GM12878 (cell line): ENCODE measurements around the gene FAM118B. TPM values are rescaled to one million over a fixed set of nuclear protein-coding genes. Genes with fewer than 3 reads are reported as not detected.
A peak's percentile ranks its signal among the peaks of the same experiment; 100 is the strongest.

ENCODE experiments used
- BCLAF1 ChIP-seq: fragments of 450-650 bp; IDR thresholded peaks from 2 replicates; pipeline ENCODE4 v1.6.1; 2017; ENCODE audit warnings: antibody characterized with exemption, mild to moderate bottlenecking, moderate library complexity
- BRCA1 ChIP-seq: IDR thresholded peaks from 2 replicates; pipeline ENCODE4 v1.6.1; 2011; ENCODE audit warnings: low read depth, low read length, improper control_type of control experiment
- HCFC1 ChIP-seq: fragments of 150-350 bp; IDR thresholded peaks from 2 replicates; pipeline ENCODE4 v1.6.1; 2014; ENCODE audit warnings: low read length
- NR2F1 ChIP-seq: fragments of 450-650 bp; conservative IDR thresholded peaks from 2 replicates; pipeline ENCODE4 v1.6.1; 2017; ENCODE audit warnings: mild to moderate bottlenecking
- PAX5 ChIP-seq: IDR thresholded peaks from 2 replicates; pipeline ENCODE4 v1.6.1; 2011; ENCODE audit warnings: low read depth, low read length, borderline replicate concordance
- POLR2AphosphoS5 ChIP-seq: IDR thresholded peaks from 2 replicates; pipeline ENCODE4 v1.6.1; 2011; ENCODE audit warnings: mild to moderate bottlenecking, low read length, inconsistent platforms
- RAD21 ChIP-seq: IDR thresholded peaks from 2 replicates; pipeline ENCODE4 v1.6.1; 2011; ENCODE audit warnings: mild to moderate bottlenecking, low read depth, low read length, moderate library complexity; ENCODE audit not compliant: insufficient read depth
- RBBP5 ChIP-seq: fragments of 200-600 bp; sonication (generic); conservative IDR thresholded peaks from 2 replicates; pipeline ENCODE4 v1.6.1; 2016
- RCOR1 ChIP-seq: conservative IDR thresholded peaks from 2 replicates; pipeline ENCODE4 v1.6.1; 2012; ENCODE audit warnings: low read depth, low read length, improper control_type of control experiment
- RFX5 ChIP-seq: IDR thresholded peaks from 2 replicates; pipeline ENCODE4 v1.6.1; 2011; ENCODE audit warnings: low read depth, low read length, improper control_type of control experiment
- SMARCA5 ChIP-seq: fragments of 450-650 bp; IDR thresholded peaks from 2 replicates; pipeline ENCODE4 v1.6.1; 2017; ENCODE audit warnings: mild to moderate bottlenecking
- SPI1 ChIP-seq: IDR thresholded peaks from 2 replicates; pipeline ENCODE4 v1.6.1; 2011; ENCODE audit warnings: low read depth, mild to moderate bottlenecking, low read length, moderate library complexity, borderline replicate concordance; ENCODE audit not compliant: insufficient read depth
- ZBTB40 ChIP-seq: fragments of 450-650 bp; IDR thresholded peaks from 2 replicates; pipeline ENCODE4 v1.6.1; 2016; ENCODE audit warnings: mild to moderate bottlenecking, moderate library complexity, borderline replicate concordance
- ZNF687 ChIP-seq: fragments of 450-650 bp; IDR thresholded peaks from 2 replicates; pipeline ENCODE4 v1.6.1; 2017; ENCODE audit warnings: mild to moderate bottlenecking, moderate library complexity
- polyA plus RNA-seq, 11 experiments: library from polyadenylated mRNA; depleted of rRNA in 4 of 11; unstranded in 6 of 11; stranded (reverse) in 5 of 11; fragments of >200 nt; fragmentation: Nextera tagmentation in 4 of 11; fragmentation: Illumina TruSeq in 1 of 11; extraction: Ambion mirVana in 4 of 11; extraction: Trizol in 1 of 11; gene quantifications; 1 replicate in 1 of 11; 2 replicates in 10 of 11; pipeline versions ENCODE4 v1.2.1 to v1.2.3, GENCODE V29; 2011 to 2016; ENCODE audit warnings: inconsistent platforms in 2 of 11, missing spikeins in 2 of 11, low read depth in 1 of 11
- total RNA-seq, 4 experiments: library from RNA; depleted of rRNA in 3 of 4; stranded (reverse); fragments of >200 nt in 3 of 4; fragmentation: Illumina TruSeq in 1 of 4; extraction: Trizol in 1 of 4; gene quantifications; 2 replicates each; pipeline versions ENCODE4 v1.2.1 to v1.2.3, GENCODE V29; 2013 to 2021

FAM118B gene
- total and polyA plus RNA-seq, 10 of the 15 experiments (the other 5 are each of a cell fraction or from before 2014, with no cell fraction given), result 12.8 to 29.7 (median 16.5) TPM

- TF ChIP-seq ZBTB40 (peak; percentile 54), POLR2AphosphoS5 (peak; percentile 21; the same call in 1 of the 2 replicates), RFX5 (no peak), RCOR1 (no peak), RAD21 (no peak), NR2F1 (peak; percentile 75), SMARCA5 (peak; percentile 66; the same call in 1 of the 2 replicates), RBBP5 (no peak), HCFC1 (no peak), BCLAF1 (0 out of 2 replicates have a peak, but pooled peaks have one; percentile 23), ZNF687 (peak; percentile 86), PAX5 (no peak), BRCA1 (no peak), SPI1 (0 out of 2 replicates have a peak, but pooled peaks have one; percentile 1)
Measured at GRCh38 chr11:126282736-126283591, 71.4 kb downstream of the FAM118B start, which contains the start of gene TIRAP (continued).
